ENCODE results near the gene ABCA4. TPM values are rescaled to one million over a fixed set of nuclear protein-coding genes. Genes with fewer than 3 reads are reported as not detected.

The ABCA4 gene
- total RNA-seq, 1 experiment from 2014 or later = not detected

- BruUV-seq (replicated peaks) = no TSS peak
Measured at GRCh38 chr1:94079989-94080388, 41.0 kb downstream of the ABCA4 start.

DNA sequence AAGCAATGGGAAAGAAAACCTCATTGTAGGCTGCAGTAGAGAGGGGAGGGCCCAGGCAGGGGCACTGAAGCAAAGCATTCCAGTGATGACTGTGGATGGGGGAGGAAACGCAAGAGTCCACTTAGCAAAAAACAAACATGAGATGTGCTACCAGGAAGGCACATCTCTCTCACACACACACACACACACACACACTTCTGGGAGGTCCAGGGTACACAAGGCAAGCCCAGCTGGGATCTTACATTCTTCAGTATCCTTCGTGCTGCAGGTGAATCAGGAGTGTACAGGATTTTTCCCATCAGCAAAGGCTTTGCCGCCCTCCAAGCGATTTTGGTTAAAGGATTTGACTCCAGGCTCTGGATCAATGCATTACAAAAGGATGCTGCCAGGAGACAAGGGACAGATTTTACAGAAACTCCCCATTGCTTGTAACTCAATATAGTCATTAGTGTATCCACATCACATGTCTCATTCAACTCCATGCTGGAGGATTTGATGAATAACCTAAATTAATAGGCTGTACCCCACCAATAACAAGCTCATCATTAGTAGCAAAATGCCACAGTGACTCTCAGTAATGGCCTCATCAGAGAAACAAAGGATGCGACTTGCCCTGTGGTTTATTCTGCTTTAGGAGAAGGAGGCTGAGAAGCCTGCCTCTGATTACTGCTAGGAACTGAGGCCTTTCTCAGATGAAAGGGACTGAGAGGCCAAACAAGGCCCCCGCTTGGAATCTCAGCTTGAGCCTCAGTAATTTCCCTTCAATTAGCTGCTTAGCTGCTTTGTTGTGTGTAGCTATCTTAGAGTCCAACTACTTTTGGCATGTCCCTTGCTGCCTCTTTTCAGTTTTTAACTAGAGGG lies 41.6 kb downstream of the ABCA4 start:
- no peak for DNase-seq (ENCODE audit: unreplicated experiment)
- Mint-ChIP-seq H3K9me3 (ENCODE audit: unreplicated experiment) (no peaks in the 10 kb centered on the region), H3K27me3 (ENCODE audit: insufficient read depth, unreplicated experiment) (no peaks in the 10 kb centered on the region), H3K27ac (ENCODE audit: low read depth, unreplicated experiment) (no peak overlapping the region), H3K36me3 (ENCODE audit: insufficient read depth, unreplicated experiment) (no peaks in the 10 kb centered on the region), H3K4me3 (ENCODE audit: unreplicated experiment) (no peak overlapping the region), H3K4me1 (ENCODE audit: insufficient read depth, unreplicated experiment) (peaks cover 13% of the 10 kb centered on the region)
- POLR2A ChIA-PET = interaction anchor here (0.6 to 0.8 kb wide), 3 partner anchors 32 to 347 kb away, joined by 3 read pairs; no protein-coding TSS in a partner anchor
- CTCF ChIA-PET = interaction anchor here (0.7 to 1.5 kb wide), 6 partner anchors 15 to 915 kb away, joined by 3 to 8 read pairs (median 4); no protein-coding TSS in a partner anchor
- BruUV-seq (replicated peaks) = no TSS peak
- TF ChIP-seq CTCF (IDR thresholded peaks at IDR 0.05; ENCODE audit: unreplicated experiment) = no peak
- intact Hi-C loops (cut with micrococcal nuclease) = no loop called here

More at GRCh38 chr1:94079989-94080388, 41.0 kb downstream of the ABCA4 start:
- intact Hi-C loops (cut with micrococcal nuclease) = no loop called here
- no peaks in the 10 kb centered on the region for H3K36me3 Mint-ChIP-seq (ENCODE audit: insufficient read depth, unreplicated experiment)
- H3K9me3 Mint-ChIP-seq (ENCODE audit: unreplicated experiment) = no peaks in the 10 kb centered on the region
- H3K4me3 Mint-ChIP-seq (ENCODE audit: unreplicated experiment) = no peak overlapping the region
- peaks cover 13% of the 10 kb centered on the region for H3K4me1 Mint-ChIP-seq (ENCODE audit: insufficient read depth, unreplicated experiment)
- no peaks in the 10 kb centered on the region for H3K27me3 Mint-ChIP-seq (ENCODE audit: insufficient read depth, unreplicated experiment)
- CTCF ChIA-PET = interaction anchor here (1.0 to 1.4 kb wide), 4 partner anchors 16 to 170 kb away, joined by 4 to 8 read pairs (median 6); no protein-coding TSS in a partner anchor
- TF ChIP-seq CTCF (IDR thresholded peaks at IDR 0.05; ENCODE audit: unreplicated experiment) = no peak
- H3K27ac Mint-ChIP-seq (ENCODE audit: low read depth, unreplicated experiment) = no peak overlapping the region
- no peak for DNase-seq (ENCODE audit: unreplicated experiment)
- POLR2A ChIA-PET = interaction anchor here (0.8 kb wide), 1 partner anchor 254 kb away, joined by 3 read pairs; no protein-coding TSS in a partner anchor

DNA sequence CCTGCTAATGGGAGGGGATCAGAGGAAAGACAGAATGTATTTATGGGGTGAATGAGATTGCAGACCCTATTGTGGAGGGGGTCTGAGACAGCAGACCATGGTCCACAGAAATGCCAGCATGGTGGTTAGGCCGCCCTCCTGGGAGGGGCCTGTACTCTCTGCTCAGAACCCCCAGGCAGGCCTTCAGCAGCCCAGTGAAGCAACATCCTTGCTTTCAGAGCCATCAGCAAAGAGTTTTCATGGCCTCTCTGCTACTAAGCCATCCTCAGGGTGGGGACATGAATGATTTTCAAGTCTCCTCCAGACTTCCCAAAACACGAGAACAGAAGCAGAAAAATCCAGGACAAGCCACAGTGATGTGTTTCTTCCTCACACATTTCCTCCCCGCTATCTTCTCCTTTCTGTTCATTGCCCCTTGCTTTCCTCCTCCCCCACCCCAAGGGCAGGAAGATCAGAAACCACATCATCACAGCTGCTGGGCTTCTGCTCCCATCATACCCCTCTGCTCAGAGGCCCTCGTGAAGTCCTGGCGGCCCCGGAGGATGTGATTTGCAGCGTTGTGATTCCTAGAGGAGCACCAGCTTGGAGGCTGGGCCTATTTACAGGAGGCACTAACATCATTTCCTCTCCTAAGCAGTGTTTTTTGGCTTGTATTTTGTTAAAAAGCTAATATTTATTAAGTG lies 48.0 kb downstream of the ABCA4 start:
- no peak for DNase-seq (ENCODE audit: unreplicated experiment)
- intact Hi-C loops (cut with micrococcal nuclease) = no loop called here
- POLR2A ChIA-PET = interaction anchor here (1.6 kb wide), 1 partner anchor 47 kb away, joined by 4 read pairs; no protein-coding TSS in a partner anchor
- no peaks in the 10 kb centered on the region for H3K9me3 Mint-ChIP-seq (ENCODE audit: unreplicated experiment)
- H3K27me3 Mint-ChIP-seq (ENCODE audit: insufficient read depth, unreplicated experiment) = no peaks in the 10 kb centered on the region
- no peak overlapping the region for H3K27ac Mint-ChIP-seq (ENCODE audit: low read depth, unreplicated experiment)
- TF ChIP-seq CTCF (IDR thresholded peaks at IDR 0.05; ENCODE audit: unreplicated experiment) = no peak
- CTCF ChIA-PET = interaction anchor here (0.5 to 6.3 kb wide), 6 partner anchors 10 to 391 kb away, joined by 3 to 47 read pairs (median 4); no protein-coding TSS in a partner anchor
- H3K36me3 Mint-ChIP-seq (ENCODE audit: insufficient read depth, unreplicated experiment) = no peaks in the 10 kb centered on the region
- H3K4me3 Mint-ChIP-seq (ENCODE audit: unreplicated experiment) = no peak overlapping the region
- no peaks in the 10 kb centered on the region for H3K4me1 Mint-ChIP-seq (ENCODE audit: insufficient read depth, unreplicated experiment)
- no TSS peak for BruUV-seq (replicated peaks)

DNA sequence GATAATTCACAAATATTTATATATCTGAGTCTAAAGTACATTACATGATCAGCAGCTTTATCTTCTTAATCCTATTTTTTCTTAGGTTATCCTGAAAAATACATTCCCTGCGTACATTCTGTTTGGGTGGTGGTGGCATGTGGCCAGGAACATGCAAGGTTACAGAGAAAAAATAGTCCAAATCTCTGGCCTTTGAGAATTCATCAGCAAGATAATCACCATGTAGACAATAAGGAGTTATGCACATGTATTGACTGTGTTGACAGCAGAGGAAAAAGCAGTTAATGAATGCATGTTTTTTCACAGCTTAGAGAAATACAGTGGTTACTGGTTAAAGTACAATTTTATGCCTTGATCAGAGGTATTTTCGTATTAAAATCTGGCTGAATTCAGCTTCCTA lies 49.0 kb downstream of the ABCA4 start:
- Mint-ChIP-seq H3K9me3 (ENCODE audit: unreplicated experiment) (no peaks in the 10 kb centered on the region), H3K27ac (ENCODE audit: low read depth, unreplicated experiment) (no peak overlapping the region), H3K4me3 (ENCODE audit: unreplicated experiment) (no peak overlapping the region), H3K4me1 (ENCODE audit: insufficient read depth, unreplicated experiment) (no peaks in the 10 kb centered on the region), H3K27me3 (ENCODE audit: insufficient read depth, unreplicated experiment) (no peaks in the 10 kb centered on the region), H3K36me3 (ENCODE audit: insufficient read depth, unreplicated experiment) (no peaks in the 10 kb centered on the region)
- POLR2A ChIA-PET = interaction anchor here (0.6 to 1.6 kb wide), 2 partner anchors 23 to 46 kb away, joined by 3 to 4 read pairs; no protein-coding TSS in a partner anchor
- BruUV-seq (replicated peaks) = no TSS peak
- TF ChIP-seq CTCF (IDR thresholded peaks at IDR 0.05; ENCODE audit: unreplicated experiment) = no peak
- CTCF ChIA-PET = interaction anchor here (1.1 to 6.3 kb wide), 4 partner anchors 9 to 263 kb away, joined by 3 to 47 read pairs (median 14); no protein-coding TSS in a partner anchor
- intact Hi-C loops (cut with micrococcal nuclease) = no loop called here
- no peak for DNase-seq (ENCODE audit: unreplicated experiment)
